ENCODE results near the gene SLC17A2.

Gene SLC17A2

GRCh38 chr6:25919657-25920056, 10.8 kb downstream of the SLC17A2 start:
- DNase-seq (ENCODE audit: low spot score): no peak

- no peak for DNase-seq (ENCODE audit: low spot score)
These were observed 12.3 kb downstream of the SLC17A2 start for GRCh38 chr6:25918083-25918683.

- DNase-seq (ENCODE audit: low spot score): no peak
These were observed 13.6 kb downstream of the SLC17A2 start for GRCh38 chr6:25916789-25917490.

GRCh38 chr6:25916330-25916729, 14.2 kb downstream of the SLC17A2 start:
- DNase-seq (ENCODE audit: low spot score): no peak

- DNase-seq (ENCODE audit: low spot score): no peak
These were observed 16.8 kb downstream of the SLC17A2 start for GRCh38 chr6:25913741-25914140.

- DNase-seq (ENCODE audit: low spot score): no peak
These were observed 19.1 kb downstream of the SLC17A2 start for GRCh38 chr6:25911351-25911750.

GRCh38 chr6:25907475-25908014, 22.9 kb downstream of the SLC17A2 start:
- DNase-seq (ENCODE audit: low spot score): no peak

DNA sequence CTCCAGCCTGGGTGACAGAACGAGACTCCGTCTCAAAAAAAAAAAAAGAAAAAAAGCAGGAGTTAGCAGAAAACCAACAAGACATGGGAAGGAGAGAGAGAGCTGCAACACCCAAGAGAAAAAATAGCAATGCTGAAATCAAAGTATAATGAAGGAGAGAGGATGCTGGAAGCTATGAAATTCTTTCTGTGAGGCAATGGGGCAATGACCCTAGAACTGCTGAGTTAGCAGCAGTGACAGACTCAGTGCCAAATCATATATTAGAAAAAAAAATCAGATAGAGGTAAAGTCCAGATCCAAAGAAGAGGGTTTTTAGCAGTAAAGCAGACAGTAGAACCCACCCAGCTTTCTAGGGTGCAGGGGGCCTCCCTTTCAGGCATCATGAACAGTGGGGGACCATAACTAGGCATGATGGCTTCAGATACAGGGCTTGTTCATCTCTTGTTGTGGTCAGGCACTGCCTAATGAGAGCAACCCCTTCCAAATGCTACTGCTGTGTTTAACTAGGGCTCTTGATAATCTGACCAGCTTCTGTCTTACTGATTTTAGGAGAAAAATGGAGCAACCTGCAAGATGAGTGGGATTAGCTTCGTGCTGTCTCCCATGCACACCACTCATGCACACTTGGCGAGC, 26.9 kb downstream of the SLC17A2 start:
- DNase-seq (ENCODE audit: low spot score): no peak

- DNase-seq (ENCODE audit: low spot score): no peak
These were observed 28.4 kb downstream of the SLC17A2 start for GRCh38 chr6:25902071-25902470.

- no peak for DNase-seq (ENCODE audit: low spot score)
These were observed 29.6 kb downstream of the SLC17A2 start for GRCh38 chr6:25900843-25901242.

GRCh38 chr6:25899580-25900408, 30.7 kb downstream of the SLC17A2 start:
- no peak for DNase-seq (ENCODE audit: low spot score)

- no peak for DNase-seq (ENCODE audit: low spot score)
These were observed 31.4 kb downstream of the SLC17A2 start for GRCh38 chr6:25899123-25899522.

GRCh38 chr6:25898289-25898977, 32.1 kb downstream of the SLC17A2 start:
- no peak for DNase-seq (ENCODE audit: low spot score)

GRCh38 chr6:25896252-25896651, 34.2 kb downstream of the SLC17A2 start:
- DNase-seq (ENCODE audit: low spot score): no peak

DNA sequence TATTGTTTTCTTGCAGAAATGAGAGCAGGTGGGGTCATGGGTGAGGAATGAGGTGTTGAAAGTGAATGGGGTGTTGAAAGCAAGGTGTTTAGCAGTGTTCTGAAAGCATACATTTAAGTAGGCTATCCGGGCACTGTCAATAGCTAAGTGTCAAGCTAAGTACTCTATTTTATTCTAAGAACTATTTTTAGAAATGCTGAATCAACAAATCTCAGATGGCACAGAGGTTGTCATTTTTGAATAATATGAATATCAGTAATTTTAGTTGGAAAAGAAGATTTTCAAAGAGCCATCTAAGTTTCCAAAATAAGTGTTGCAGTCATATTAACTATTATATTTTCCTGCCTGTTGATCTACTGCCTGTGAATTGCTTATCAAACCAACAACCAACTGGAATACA, 34.7 kb downstream of the SLC17A2 start:
- DNase-seq (ENCODE audit: low spot score): no peak

GRCh38 chr6:25893778-25894177, 36.7 kb downstream of the SLC17A2 start:
- DNase-seq (ENCODE audit: low spot score): no peak

DNA sequence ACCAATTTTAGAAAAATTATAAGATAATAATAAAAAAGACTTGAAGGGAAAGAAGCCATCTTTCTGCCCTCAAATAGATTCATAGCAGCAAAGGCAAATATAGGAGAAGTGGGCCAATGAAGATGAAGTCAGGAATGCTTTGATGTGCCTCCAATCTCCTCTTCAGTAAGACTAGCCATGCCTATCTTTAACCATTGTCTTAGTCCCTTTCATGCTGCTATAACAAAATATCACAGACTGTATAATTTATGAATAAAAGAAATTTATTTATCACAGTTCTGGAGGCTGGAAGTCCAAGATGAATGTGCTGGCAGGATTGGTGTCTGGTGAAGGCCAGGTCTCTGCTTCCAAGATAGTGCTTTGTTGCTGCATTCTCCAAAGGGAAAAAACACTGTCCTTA, 37.6 kb downstream of the SLC17A2 start:
- no peak for DNase-seq (ENCODE audit: low spot score)

DNA sequence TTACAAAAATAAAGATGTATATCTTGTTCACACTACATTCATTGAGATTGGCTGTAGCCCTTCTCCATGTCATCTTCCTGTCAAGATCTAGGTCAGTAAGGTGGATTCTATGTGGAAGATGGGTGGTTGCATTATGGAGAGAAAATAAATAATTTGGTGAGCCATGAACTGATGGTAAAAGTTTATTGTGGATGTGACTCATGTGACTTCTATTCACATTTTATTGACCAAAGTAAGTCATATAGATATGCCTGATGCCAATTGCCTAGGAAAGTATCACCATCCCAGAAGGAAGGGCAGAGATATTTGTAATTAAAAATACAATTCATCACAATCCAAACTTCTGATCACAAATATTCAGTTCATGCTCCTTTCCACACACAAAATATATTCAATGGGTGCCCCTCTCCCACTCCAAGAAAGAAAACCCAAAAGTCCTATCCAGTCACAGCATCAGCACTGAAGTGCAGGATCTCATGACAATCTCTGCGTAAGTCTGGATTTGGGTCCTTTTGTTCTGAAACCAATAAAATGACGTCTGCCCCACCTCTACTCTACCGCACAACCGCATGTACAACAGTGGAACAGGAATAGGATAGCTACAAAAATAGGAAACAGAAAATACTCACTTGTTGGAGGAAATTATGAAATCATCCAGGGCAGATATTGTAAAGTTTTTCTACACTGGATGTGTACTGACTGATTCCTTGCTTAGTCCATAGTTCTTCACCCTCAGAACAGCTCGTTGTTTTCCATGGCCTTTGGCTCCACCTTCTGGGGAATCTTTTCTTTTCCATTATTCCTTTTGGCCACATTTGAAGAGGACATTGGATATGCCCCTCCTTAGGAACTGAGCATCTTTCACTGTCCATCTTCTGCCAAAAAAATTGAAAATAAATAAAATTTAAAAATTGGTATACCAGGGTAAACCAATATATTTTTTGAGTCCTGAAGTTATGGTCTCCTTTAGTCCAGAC, 40.3 kb downstream of the SLC17A2 start:
- DNase-seq (ENCODE audit: low spot score): peak; percentile 38

DNA sequence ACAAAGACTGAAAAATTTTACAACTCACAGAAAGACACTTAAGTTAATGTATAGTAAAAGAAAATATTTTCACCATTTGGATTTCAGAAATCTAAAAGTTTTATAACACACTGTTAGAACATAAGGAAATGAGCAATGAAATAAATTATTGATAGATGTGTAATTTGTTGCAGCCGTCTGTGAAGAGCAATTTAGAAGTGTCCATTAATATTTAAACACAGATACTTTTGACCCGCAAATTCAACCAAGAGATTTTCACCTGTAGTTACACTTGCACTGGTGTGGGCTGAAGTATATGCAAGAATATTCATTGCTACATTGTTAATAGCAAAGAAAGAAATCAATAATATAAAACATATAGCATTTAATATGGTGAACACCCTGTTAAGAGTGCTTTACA, 41.9 kb downstream of the SLC17A2 start:
- DNase-seq (ENCODE audit: low spot score): no peak

DNA sequence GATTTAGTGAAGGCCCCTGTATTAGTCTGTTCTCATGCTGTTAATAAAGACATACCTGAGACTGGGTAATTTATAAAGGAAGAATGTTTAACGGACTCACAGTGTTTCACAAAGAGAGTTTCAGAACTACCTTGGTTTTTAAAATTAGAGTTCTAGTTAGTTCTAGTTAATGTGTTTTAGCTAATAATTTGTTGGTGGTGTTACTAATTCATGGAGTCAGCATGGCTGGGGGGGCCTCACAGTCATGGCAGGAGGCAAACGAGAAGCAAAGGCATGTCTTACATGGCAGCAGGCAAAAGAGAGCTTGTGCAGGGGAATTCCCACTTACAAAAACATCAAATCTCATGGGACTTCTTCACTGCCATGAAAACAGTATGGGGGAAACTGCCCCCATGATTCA, 44.4 kb downstream of the SLC17A2 start:
- no peak for DNase-seq (ENCODE audit: low spot score)

DNA sequence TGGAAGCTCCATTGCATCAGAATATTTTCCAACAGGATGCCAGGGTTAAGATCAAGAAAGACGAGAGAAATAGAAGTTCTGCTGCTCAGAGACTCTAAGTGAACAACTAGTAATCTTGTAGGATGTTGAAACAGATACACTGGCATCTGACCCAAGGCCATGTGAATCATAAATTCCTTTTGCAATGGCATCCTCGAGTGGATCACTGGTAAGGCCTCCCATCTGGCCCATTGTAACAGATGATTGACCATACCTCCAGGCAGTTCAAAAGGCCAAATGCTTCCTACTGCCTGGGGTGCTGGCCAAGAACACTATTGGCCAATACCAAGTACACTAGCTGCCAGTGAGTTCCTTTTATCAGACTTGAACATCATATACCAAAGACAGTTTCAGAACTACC, 46.5 kb downstream of the SLC17A2 start:
- DNase-seq (ENCODE audit: low spot score): no peak
